ENCODE measurements around the gene TLE1. TPM values are rescaled to one million over a fixed set of nuclear protein-coding genes. Genes with fewer than 3 reads are reported as not detected.

TLE1 gene
- polyA plus RNA-seq, 3 donors: 0.46 to 2.5 (median 1.2) TPM

GRCh38 chr9:81717747-81718077, 28.4 kb upstream of the TLE1 start:
- peaks cover 1 to 10% (median 3%) of the 10 kb centered on the region in 3 donors for H3K27me3 Mint-ChIP-seq (ENCODE audit: low read depth in 3 of 3)
- H3K36me3 Mint-ChIP-seq: no peaks in the 10 kb centered on the region
- TF ChIP-seq, protein P1, sequence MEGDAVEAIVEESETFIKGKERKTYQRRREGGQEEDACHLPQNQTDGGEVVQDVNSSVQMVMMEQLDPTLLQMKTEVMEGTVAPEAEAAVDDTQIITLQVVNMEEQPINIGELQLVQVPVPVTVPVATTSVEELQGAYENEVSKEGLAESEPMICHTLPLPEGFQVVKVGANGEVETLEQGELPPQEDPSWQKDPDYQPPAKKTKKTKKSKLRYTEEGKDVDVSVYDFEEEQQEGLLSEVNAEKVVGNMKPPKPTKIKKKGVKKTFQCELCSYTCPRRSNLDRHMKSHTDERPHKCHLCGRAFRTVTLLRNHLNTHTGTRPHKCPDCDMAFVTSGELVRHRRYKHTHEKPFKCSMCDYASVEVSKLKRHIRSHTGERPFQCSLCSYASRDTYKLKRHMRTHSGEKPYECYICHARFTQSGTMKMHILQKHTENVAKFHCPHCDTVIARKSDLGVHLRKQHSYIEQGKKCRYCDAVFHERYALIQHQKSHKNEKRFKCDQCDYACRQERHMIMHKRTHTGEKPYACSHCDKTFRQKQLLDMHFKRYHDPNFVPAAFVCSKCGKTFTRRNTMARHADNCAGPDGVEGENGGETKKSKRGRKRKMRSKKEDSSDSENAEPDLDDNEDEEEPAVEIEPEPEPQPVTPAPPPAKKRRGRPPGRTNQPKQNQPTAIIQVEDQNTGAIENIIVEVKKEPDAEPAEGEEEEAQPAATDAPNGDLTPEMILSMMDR (IDR thresholded peaks at IDR 0.05): no peak
- Histone ChIP-seq H2AFZ (ENCODE audit: insufficient read depth, low read depth, low read length, poor library complexity, severe bottlenecking) (no peak overlapping the region), H3K9ac (ENCODE audit: insufficient read depth, low read length, poor library complexity, severe bottlenecking) (no peak overlapping the region), H3K27me3 (ENCODE audit: control insufficient read depth in 2 of 2, insufficient read depth in 2 of 2, low read length in 2 of 2) (no peaks in the 10 kb centered on the region), H3K9me3 (replicated peaks in 1 of 2; ENCODE audit: control insufficient read depth in 1 of 2, insufficient read depth in 1 of 2, low read length in 2 of 2) (no peaks in the 10 kb centered on the region), H4K20me1 (ENCODE audit: insufficient read depth, low read length) (no peaks in the 10 kb centered on the region), H3K4me1 (ENCODE audit: control insufficient read depth in 1 of 2, insufficient read depth in 2 of 2, low read length in 2 of 2) (no peaks in the 10 kb centered on the region), H3K79me2 (ENCODE audit: insufficient read depth, low read length) (no peaks in the 10 kb centered on the region), H3K4me3 (replicated peaks in 1 of 3; ENCODE audit: low read depth in 2 of 3, low read length in 3 of 3) (no peak overlapping the region), H3K36me3 (replicated peaks in 1 of 2; ENCODE audit: control insufficient read depth in 1 of 2, insufficient read depth in 2 of 2, low read length in 2 of 2) (no peaks in the 10 kb centered on the region), H3K4me2 (replicated peaks; ENCODE audit: extremely low read depth, low read length, poor library complexity, severe bottlenecking) (no peak overlapping the region), H3K27ac (ENCODE audit: low read depth in 1 of 2, low read length in 2 of 2) (no peak overlapping the region)
- DNase-seq: no peak
- H3K4me3 Mint-ChIP-seq: no peak overlapping the region
- intact Hi-C loops (cut with micrococcal nuclease): no loop called here
- no peaks in the 10 kb centered on the region for H3K4me1 Mint-ChIP-seq
- H3K9me3 Mint-ChIP-seq: peaks cover 0 to 5% (median 0%) of the 10 kb centered on the region in 7 donors
- no peak overlapping the region for H3K27ac Mint-ChIP-seq

- Histone ChIP-seq H2AFZ (ENCODE audit: insufficient read depth, low read depth, low read length, poor library complexity, severe bottlenecking) (no peak overlapping the region), H3K9ac (ENCODE audit: insufficient read depth, low read length, poor library complexity, severe bottlenecking) (no peak overlapping the region), H3K4me2 (replicated peaks; ENCODE audit: extremely low read depth, low read length, poor library complexity, severe bottlenecking) (no peak overlapping the region), H3K79me2 (ENCODE audit: insufficient read depth, low read length) (no peaks in the 10 kb centered on the region), H3K4me3 (replicated peaks in 1 of 3; ENCODE audit: low read depth in 2 of 3, low read length in 3 of 3) (no peak overlapping the region), H3K27ac (ENCODE audit: low read depth in 1 of 2, low read length in 2 of 2) (no peak overlapping the region), H3K27me3 (ENCODE audit: control insufficient read depth in 2 of 2, insufficient read depth in 2 of 2, low read length in 2 of 2) (no peaks in the 10 kb centered on the region), H3K9me3 (replicated peaks in 1 of 2; ENCODE audit: control insufficient read depth in 1 of 2, insufficient read depth in 1 of 2, low read length in 2 of 2) (no peaks in the 10 kb centered on the region), H3K36me3 (replicated peaks in 1 of 2; ENCODE audit: control insufficient read depth in 1 of 2, insufficient read depth in 2 of 2, low read length in 2 of 2) (no peaks in the 10 kb centered on the region), H4K20me1 (ENCODE audit: insufficient read depth, low read length) (no peaks in the 10 kb centered on the region), H3K4me1 (ENCODE audit: control insufficient read depth in 1 of 2, insufficient read depth in 2 of 2, low read length in 2 of 2) (no peaks in the 10 kb centered on the region)
- Mint-ChIP-seq H3K9me3 (peaks cover 0 to 5% (median 0%) of the 10 kb centered on the region in 7 donors), H3K27ac (no peak overlapping the region), H3K27me3 (ENCODE audit: low read depth in 3 of 3) (peaks cover 3 to 10% (median 3%) of the 10 kb centered on the region in 3 donors), H3K4me1 (no peaks in the 10 kb centered on the region), H3K4me3 (no peak overlapping the region), H3K36me3 (no peaks in the 10 kb centered on the region)
- TF ChIP-seq, protein P1 (IDR thresholded peaks at IDR 0.05): no peak
- WGBS (ENCODE audit: insufficient coverage): 100% methylated on average over 1 of the region's 5 CpGs
- DNase-seq: no peak
- intact Hi-C loops (cut with micrococcal nuclease): no loop called here
Observed at GRCh38 chr9:81717061-81717746, 27.9 kb upstream of the TLE1 start.
